Activated CD8-positive, alpha-beta memory T cell treated with anti-CD3 and anti-CD28 coated beads for 24 hours (primary cell): ENCODE measurements around the gene SF3B5.
A peak's percentile ranks its signal among the peaks of the same experiment; 100 is the strongest.
"Not testable (repeated sequence)": the region's sequence is repeated elsewhere in the genome, so short reads cannot be mapped to it uniquely, and the experiment has no call there.

Source experiments
- DNase-seq: peaks from one replicate; pipeline ENCODE4 v3.0.0-alpha.2; 2020

SF3B5 gene

GRCh38 chr6:144062786-144063185 lies 32.6 kb downstream of the SF3B5 start:
- no peak for DNase-seq

- no peak for DNase-seq
Observed at GRCh38 chr6:144059139-144059538, 36.2 kb downstream of the SF3B5 start.

GRCh38 chr6:144055121-144055931 lies 40.0 kb downstream of the SF3B5 start:
- DNase-seq = peak; percentile 67

- DNase-seq = no peak
Observed at GRCh38 chr6:144053601-144054000, 41.8 kb downstream of the SF3B5 start.

- no peak for DNase-seq
Observed at GRCh38 chr6:144052488-144052887, 42.9 kb downstream of the SF3B5 start.

GRCh38 chr6:144049386-144049785 lies 46.0 kb downstream of the SF3B5 start:
- no peak for DNase-seq

GRCh38 chr6:144047688-144048087 lies 47.7 kb downstream of the SF3B5 start:
- no peak for DNase-seq

GRCh38 chr6:144046672-144047071 lies 48.7 kb downstream of the SF3B5 start:
- not testable (repeated sequence) for DNase-seq

GRCh38 chr6:144044989-144045388 lies 50.4 kb downstream of the SF3B5 start:
- not testable (repeated sequence) for DNase-seq
